ENCODE results near the gene APRT. TPM values are rescaled to one million over a fixed set of nuclear protein-coding genes. Genes with fewer than 3 reads are reported as not detected.

APRT gene
- total RNA-seq, 1 donor from 2014 or later, result 54.4 TPM

GRCh38 chr16:88839745-88840599, 28.2 kb upstream of the APRT start:
- peaks cover 2% of the 10 kb centered on the region for H3K4me1 Mint-ChIP-seq (ENCODE audit: low read depth, unreplicated experiment)
- H3K27ac Mint-ChIP-seq (ENCODE audit: unreplicated experiment), result no peak overlapping the region
- H3K9me3 Mint-ChIP-seq (ENCODE audit: unreplicated experiment), result peaks cover 4% of the 10 kb centered on the region
- H3K4me3 Mint-ChIP-seq (ENCODE audit: unreplicated experiment), result no peak overlapping the region
- H3K27me3 Mint-ChIP-seq (ENCODE audit: unreplicated experiment), result peaks cover 7% of the 10 kb centered on the region
- no peak for TF ChIP-seq CTCF (IDR thresholded peaks at IDR 0.05; ENCODE audit: partially characterized antibody, unreplicated experiment)
- H3K36me3 Mint-ChIP-seq (ENCODE audit: unreplicated experiment), result no peaks in the 10 kb centered on the region
- no peak for DNase-seq

- peaks cover 4% of the 10 kb centered on the region for H3K9me3 Mint-ChIP-seq (ENCODE audit: unreplicated experiment)
- TF ChIP-seq CTCF (IDR thresholded peaks at IDR 0.05; ENCODE audit: partially characterized antibody, unreplicated experiment), result no peak
- H3K4me1 Mint-ChIP-seq (ENCODE audit: low read depth, unreplicated experiment), result no peaks in the 10 kb centered on the region
- no peak overlapping the region for H3K4me3 Mint-ChIP-seq (ENCODE audit: unreplicated experiment)
- no peaks in the 10 kb centered on the region for H3K36me3 Mint-ChIP-seq (ENCODE audit: unreplicated experiment)
- no peak for DNase-seq
- peaks cover 5% of the 10 kb centered on the region for H3K27me3 Mint-ChIP-seq (ENCODE audit: unreplicated experiment)
- H3K27ac Mint-ChIP-seq (ENCODE audit: unreplicated experiment), result no peak overlapping the region
Observed at GRCh38 chr16:88839026-88839529, 27.4 kb upstream of the APRT start.

GRCh38 chr16:88838566-88838965, 26.8 kb upstream of the APRT start:
- no peak for DNase-seq
- no peak overlapping the region for H3K27ac Mint-ChIP-seq (ENCODE audit: unreplicated experiment)
- no peaks in the 10 kb centered on the region for H3K36me3 Mint-ChIP-seq (ENCODE audit: unreplicated experiment)
- peaks cover 5% of the 10 kb centered on the region for H3K27me3 Mint-ChIP-seq (ENCODE audit: unreplicated experiment)
- H3K4me3 Mint-ChIP-seq (ENCODE audit: unreplicated experiment), result no peak overlapping the region
- H3K4me1 Mint-ChIP-seq (ENCODE audit: low read depth, unreplicated experiment), result no peaks in the 10 kb centered on the region
- peaks cover 4% of the 10 kb centered on the region for H3K9me3 Mint-ChIP-seq (ENCODE audit: unreplicated experiment)
- TF ChIP-seq CTCF (IDR thresholded peaks at IDR 0.05; ENCODE audit: partially characterized antibody, unreplicated experiment), result no peak

- DNase-seq, result no peak
- H3K27me3 Mint-ChIP-seq (ENCODE audit: unreplicated experiment), result peaks cover 4% of the 10 kb centered on the region
- no peaks in the 10 kb centered on the region for H3K36me3 Mint-ChIP-seq (ENCODE audit: unreplicated experiment)
- H3K9me3 Mint-ChIP-seq (ENCODE audit: unreplicated experiment), result peaks cover 1% of the 10 kb centered on the region
- H3K4me1 Mint-ChIP-seq (ENCODE audit: low read depth, unreplicated experiment), result no peaks in the 10 kb centered on the region
- no peak overlapping the region for H3K4me3 Mint-ChIP-seq (ENCODE audit: unreplicated experiment)
- H3K27ac Mint-ChIP-seq (ENCODE audit: unreplicated experiment), result no peak overlapping the region
- TF ChIP-seq CTCF (IDR thresholded peaks at IDR 0.05; ENCODE audit: partially characterized antibody, unreplicated experiment), result no peak
Observed at GRCh38 chr16:88837806-88838205, 26.1 kb upstream of the APRT start.

- Mint-ChIP-seq H3K9me3 (ENCODE audit: unreplicated experiment) (peaks cover 1% of the 10 kb centered on the region), H3K27ac (ENCODE audit: unreplicated experiment) (no peak overlapping the region), H3K27me3 (ENCODE audit: unreplicated experiment) (peaks cover 2% of the 10 kb centered on the region), H3K4me1 (ENCODE audit: low read depth, unreplicated experiment) (no peaks in the 10 kb centered on the region), H3K4me3 (ENCODE audit: unreplicated experiment) (no peak overlapping the region), H3K36me3 (ENCODE audit: unreplicated experiment) (no peaks in the 10 kb centered on the region)
- TF ChIP-seq CTCF (IDR thresholded peaks at IDR 0.05; ENCODE audit: partially characterized antibody, unreplicated experiment), result no peak
- no peak for DNase-seq
Observed at GRCh38 chr16:88836791-88837190, 25.1 kb upstream of the APRT start.

Data from glutamatergic neuron (in vitro differentiated cells).